Mesothelial cell of epicardium (in vitro differentiated cells): ENCODE results near the gene TTC38. TPM values are rescaled to one million over a fixed set of nuclear protein-coding genes. Genes with fewer than 3 reads are reported as not detected.

Experiments used
- DNase-seq, 2 experiments: peaks; one replicate each; pipeline ENCODE4 v3.0.0; 2021; ENCODE audit warnings: low spot score in 2 of 2; ENCODE audit not compliant: unreplicated experiment in 2 of 2
- H3K27ac Mint-ChIP-seq: 2 replicates; pipeline ENCODE4 v1.8.0; 2021; ENCODE audit warnings: mixed read lengths
- H3K27me3 Mint-ChIP-seq: 2 replicates; pipeline ENCODE4 v1.8.0; 2021; ENCODE audit warnings: low read depth, mixed read lengths
- H3K36me3 Mint-ChIP-seq: 2 replicates; pipeline ENCODE4 v1.8.0; 2021; ENCODE audit warnings: mixed read lengths
- H3K4me1 Mint-ChIP-seq: 2 replicates; pipeline ENCODE4 v1.8.0; 2021; ENCODE audit warnings: mixed read lengths
- H3K4me3 Mint-ChIP-seq: 2 replicates; pipeline ENCODE4 v1.8.0; 2021; ENCODE audit warnings: mild to moderate bottlenecking, moderate library complexity, mixed read lengths
- H3K9me3 Mint-ChIP-seq: 2 replicates; pipeline ENCODE4 v1.8.0; 2021; ENCODE audit warnings: mixed read lengths
- CTCF ChIP-seq: fragments of 200-600 bp; sonication (generic); IDR thresholded peaks from one replicate; pipeline ENCODE4 v1.5.0; 2021; ENCODE audit warnings: antibody characterized with exemption; ENCODE audit not compliant: unreplicated experiment
- total RNA-seq: library from RNA; stranded (reverse); gene quantifications from 3 replicates; pipeline ENCODE4 v1.2.1, GENCODE V29; 2021

Gene TTC38
- total RNA-seq, 1 donor from 2014 or later, result 30.3 TPM

DNA sequence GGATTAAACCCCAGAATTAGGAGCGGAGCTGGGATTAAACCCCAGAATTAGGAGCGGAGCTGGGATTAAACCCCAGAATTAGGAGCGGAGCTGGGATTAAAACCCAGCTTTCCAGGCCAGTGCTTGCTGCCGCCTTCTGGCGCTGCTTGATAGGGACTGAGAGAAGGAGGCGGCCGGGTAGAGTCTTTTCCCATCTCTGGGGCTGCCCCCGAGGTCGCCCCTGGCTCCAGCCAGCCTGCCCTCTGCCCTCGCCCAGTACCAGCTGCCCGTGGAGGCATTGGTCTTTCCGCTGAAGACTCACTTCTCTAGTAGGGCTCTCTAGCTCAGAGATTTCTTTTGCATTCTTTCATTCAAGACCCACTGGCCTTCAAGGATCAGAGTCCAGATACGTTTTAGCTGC, 72.9 kb downstream of the TTC38 start:
- Mint-ChIP-seq H3K36me3 (peaks cover 33% of the 10 kb centered on the region), H3K9me3 (no peaks in the 10 kb centered on the region)
- TF ChIP-seq CTCF, result no peak

More for the DNA sequence above, 72.9 kb downstream of the TTC38 start:
- Mint-ChIP-seq H3K4me3 (no peak overlapping the region), H3K27ac (no peak overlapping the region), H3K27me3 (no peaks in the 10 kb centered on the region), H3K4me1 (peaks cover 10% of the 10 kb centered on the region)
- DNase-seq, result no peak

Other genes starting within 250 kb of the TTC38 start
- gene PPARA, start 117.5 kb upstream of the TTC38 start, total RNA-seq, result 12.0 to 15.1 TPM (median 13.0 TPM) in 3 replicates
- 11.5 to 12.8 TPM (median 12.6 TPM) in 3 replicates for gene CDPF1, start 17.7 kb upstream of the TTC38 start, total RNA-seq
- 0.02 to 0.04 TPM in 2 of 3 replicates, not detected in the other for gene PKDREJ, start 4.7 kb upstream of the TTC38 start, total RNA-seq
- 15.3 to 18.7 TPM (median 16.7 TPM) in 3 replicates for gene GTSE1, start 28.9 kb downstream of the TTC38 start, total RNA-seq
- gene TRMU, start 67.7 kb downstream of the TTC38 start, total RNA-seq, result 65.5 to 70.6 TPM (median 67.1 TPM) in 3 replicates